Stimulated activated naive CD8-positive, alpha-beta T cell treated with anti-CD3 and anti-CD28 coated beads, Interleukin-15, amount 100 ng/mL, for 72 hours (primary cell): ENCODE results near the gene CD180.

Experiments used
- ATAC-seq: fragments of 150-1000 bp; cut with Tn5 transposase; 2 replicates; pipeline ENCODE4 v1.10.0; 2021; ENCODE audit warnings: mild to moderate bottlenecking, moderate library complexity
- DNase-seq, 2 donors: peaks; one replicate each; pipeline ENCODE4 v3.0.0; 2021 to 2022
- H3K27ac Mint-ChIP-seq, 2 donors: one replicate each; pipeline ENCODE4 v1.8.0; 2022; ENCODE audit warnings: mild to moderate bottlenecking in 2 of 2, mixed read lengths in 2 of 2, moderate library complexity in 2 of 2
- H3K27me3 Mint-ChIP-seq: one replicate; pipeline ENCODE4 v1.8.0; 2022; ENCODE audit warnings: mixed read lengths
- H3K4me1 Mint-ChIP-seq: one replicate; pipeline ENCODE4 v1.8.0; 2022; ENCODE audit warnings: mild to moderate bottlenecking, mixed read lengths
- H3K4me3 Mint-ChIP-seq, 2 donors: one replicate each; pipeline ENCODE4 v1.8.0; 2022; ENCODE audit warnings: mild to moderate bottlenecking in 2 of 2, mixed read lengths in 2 of 2, moderate library complexity in 1 of 2
- H3K9me3 Mint-ChIP-seq, 2 donors: one replicate each; pipeline ENCODE4 v1.8.0; 2022; ENCODE audit warnings: mixed read lengths in 2 of 2

CD180 gene

DNA sequence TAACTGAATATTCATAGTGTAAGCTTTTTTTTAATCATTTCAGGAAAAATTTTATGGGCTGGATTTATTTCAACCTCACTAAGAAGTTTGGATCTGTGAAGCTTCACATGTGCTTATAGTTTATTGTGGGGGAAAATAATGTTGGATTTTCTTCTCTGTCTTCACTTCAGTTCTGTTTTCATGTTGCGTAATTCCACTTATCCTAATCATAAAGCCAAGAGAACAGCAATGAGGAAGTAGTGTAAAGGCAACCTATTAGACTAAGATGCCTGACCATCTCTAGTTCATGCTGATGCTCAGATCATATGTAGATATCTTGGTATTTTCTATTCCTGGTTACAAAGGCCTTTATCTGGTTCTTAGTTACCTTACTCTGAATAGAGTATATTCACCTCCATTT lies 50.0 kb downstream of the CD180 start:
- no peaks in the 10 kb centered on the region for H3K9me3 Mint-ChIP-seq
- H3K27ac Mint-ChIP-seq, result no peak overlapping the region
- H3K4me3 Mint-ChIP-seq, result no peak overlapping the region
- ATAC-seq (no peak), DNase-seq (no peak)
- no peaks in the 10 kb centered on the region for H3K4me1 Mint-ChIP-seq
- no peaks in the 10 kb centered on the region for H3K27me3 Mint-ChIP-seq

DNA sequence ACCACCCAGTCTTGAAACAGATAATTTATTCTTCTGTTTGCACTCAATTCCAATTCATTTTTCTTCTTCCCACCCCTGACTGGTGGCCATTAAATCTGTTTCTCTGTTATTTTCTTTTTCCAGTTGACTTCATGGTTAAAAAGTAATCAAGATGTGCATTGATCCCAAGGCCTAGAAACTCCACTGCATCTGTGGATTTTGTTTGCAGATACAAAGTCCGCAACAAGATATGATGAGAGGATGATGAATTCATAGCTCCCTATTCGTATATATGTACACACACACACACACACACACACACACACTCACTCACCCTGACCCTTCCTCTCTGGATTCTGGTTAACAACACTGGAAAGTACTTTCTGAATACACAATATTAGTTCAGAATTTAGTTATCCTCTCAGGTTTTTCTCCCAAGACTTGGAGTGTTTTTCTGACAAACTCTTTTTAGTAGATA lies 52.4 kb downstream of the CD180 start:
- DNase-seq (no peak), ATAC-seq (no peak)
- H3K27me3 Mint-ChIP-seq, result no peaks in the 10 kb centered on the region
- H3K27ac Mint-ChIP-seq, result no peak overlapping the region
- no peak overlapping the region for H3K4me3 Mint-ChIP-seq
- H3K4me1 Mint-ChIP-seq, result no peaks in the 10 kb centered on the region
- no peaks in the 10 kb centered on the region for H3K9me3 Mint-ChIP-seq

DNA sequence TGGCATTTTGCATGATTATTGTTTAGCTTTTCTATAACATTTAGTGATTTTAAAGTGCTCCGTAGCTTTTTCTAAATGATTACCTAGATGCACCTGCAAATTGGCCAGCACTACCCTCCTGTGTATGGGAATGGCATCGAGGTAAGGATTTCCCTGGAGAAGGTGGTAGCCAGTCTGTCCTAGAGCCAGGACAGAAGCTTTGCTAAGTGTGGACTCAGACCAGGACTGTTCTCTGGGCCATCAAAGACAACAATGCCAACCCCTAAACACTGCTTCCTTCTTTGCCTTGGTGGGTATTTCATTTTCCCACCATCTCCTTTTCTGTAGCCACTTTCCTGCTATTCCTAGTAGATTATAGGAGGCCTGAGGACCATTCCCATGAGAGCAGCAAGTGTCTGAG lies 53.0 kb downstream of the CD180 start:
- Mint-ChIP-seq H3K27ac (no peak overlapping the region), H3K27me3 (no peaks in the 10 kb centered on the region), H3K4me3 (no peak overlapping the region), H3K9me3 (no peaks in the 10 kb centered on the region), H3K4me1 (no peaks in the 10 kb centered on the region)
- ATAC-seq (no peak), DNase-seq (no peak)

DNA sequence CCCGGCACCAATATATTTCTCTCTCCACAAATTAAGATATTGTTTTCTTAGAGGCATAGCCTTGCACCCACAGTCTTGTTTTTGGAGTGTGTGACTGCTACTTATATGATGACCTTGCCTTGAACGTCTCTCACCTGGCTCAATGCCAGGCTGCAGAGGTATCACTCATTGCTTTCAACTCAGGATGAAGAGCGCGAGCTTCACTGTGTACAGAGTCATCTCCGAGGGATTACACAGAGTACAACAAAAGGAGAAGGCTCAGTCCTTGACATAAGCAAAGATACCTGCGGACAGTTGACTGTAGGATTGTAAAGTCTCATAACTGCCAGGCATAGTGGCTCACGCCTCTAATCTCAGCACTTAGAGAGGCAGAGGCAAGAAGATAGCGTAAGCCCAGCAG lies 53.8 kb downstream of the CD180 start:
- ATAC-seq, result no peak
- Mint-ChIP-seq H3K27ac (peak overlapping the region in 1 of 2 donors; percentile 44), H3K4me1 (no peaks in the 10 kb centered on the region), H3K27me3 (no peaks in the 10 kb centered on the region), H3K4me3 (no peak overlapping the region), H3K9me3 (no peaks in the 10 kb centered on the region)
- DNase-seq, result no peak

DNA sequence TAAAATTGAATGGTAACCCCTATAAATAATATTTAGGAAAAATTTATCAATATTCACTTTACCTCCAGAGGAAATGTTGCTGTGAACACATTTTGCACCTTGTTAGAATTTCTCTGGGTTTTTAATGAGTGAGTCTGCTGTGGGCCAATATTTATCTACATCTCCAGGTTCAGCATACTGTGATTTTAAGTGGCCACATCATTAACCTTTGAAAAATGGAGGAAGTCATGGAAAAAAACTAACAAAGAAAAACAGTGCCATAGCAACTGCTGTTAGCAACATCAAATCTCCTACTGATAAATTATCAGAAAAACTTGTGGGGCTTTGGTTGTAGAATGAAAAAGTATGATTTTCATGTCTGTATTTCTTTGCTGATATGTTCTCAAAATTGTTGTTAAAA lies 55.0 kb downstream of the CD180 start:
- Mint-ChIP-seq H3K27me3 (no peaks in the 10 kb centered on the region), H3K4me3 (no peak overlapping the region), H3K4me1 (no peaks in the 10 kb centered on the region), H3K9me3 (no peaks in the 10 kb centered on the region), H3K27ac (no peak overlapping the region)
- no peak for DNase-seq
- no peak for ATAC-seq

DNA sequence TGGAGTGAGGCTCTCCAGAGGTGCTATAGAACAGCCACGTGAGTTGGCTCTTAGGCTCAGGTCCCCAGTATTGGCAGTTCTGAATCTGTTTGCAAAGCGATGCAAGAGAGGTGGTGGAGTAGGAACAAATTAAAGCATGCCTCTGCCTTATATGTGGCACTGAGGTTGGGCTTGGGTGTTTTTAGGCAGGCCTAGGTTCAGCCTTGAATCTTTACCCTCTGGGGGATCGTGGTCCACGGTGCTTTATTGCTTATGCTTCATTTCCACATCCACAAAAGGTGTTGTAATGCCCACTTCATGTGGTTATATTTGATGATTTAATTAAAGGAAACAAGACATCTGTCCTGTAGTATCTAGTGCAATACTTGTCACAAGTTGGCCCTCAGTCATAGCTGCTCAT lies 56.2 kb downstream of the CD180 start:
- DNase-seq, result no peak
- Mint-ChIP-seq H3K4me3 (no peak overlapping the region), H3K27me3 (no peaks in the 10 kb centered on the region), H3K9me3 (no peaks in the 10 kb centered on the region), H3K27ac (no peak overlapping the region), H3K4me1 (no peaks in the 10 kb centered on the region)
- peak; percentile 39 for ATAC-seq

DNA sequence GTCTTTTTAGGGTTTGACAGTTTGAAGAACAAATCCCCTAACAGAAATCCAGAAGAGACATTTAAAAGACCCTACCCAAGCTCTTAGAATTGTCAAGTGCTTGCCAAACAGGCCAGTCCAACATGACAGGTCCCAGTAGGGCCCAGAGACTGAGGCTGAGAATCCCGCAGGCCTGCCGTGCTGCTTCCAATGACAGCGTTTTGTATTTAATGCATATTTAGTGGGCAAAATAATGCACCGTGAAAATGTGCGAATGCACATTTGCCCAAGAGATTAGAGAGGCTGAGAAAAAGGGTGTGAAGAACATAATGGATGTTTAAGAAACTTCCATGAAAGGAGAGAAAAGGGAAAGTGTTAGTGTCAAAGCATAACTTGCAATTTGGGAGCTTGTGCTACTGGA lies 57.6 kb downstream of the CD180 start:
- ATAC-seq, result no peak
- Mint-ChIP-seq H3K4me1 (no peaks in the 10 kb centered on the region), H3K27me3 (no peaks in the 10 kb centered on the region), H3K9me3 (no peaks in the 10 kb centered on the region), H3K27ac (no peak overlapping the region), H3K4me3 (no peak overlapping the region)
- no peak for DNase-seq

DNA sequence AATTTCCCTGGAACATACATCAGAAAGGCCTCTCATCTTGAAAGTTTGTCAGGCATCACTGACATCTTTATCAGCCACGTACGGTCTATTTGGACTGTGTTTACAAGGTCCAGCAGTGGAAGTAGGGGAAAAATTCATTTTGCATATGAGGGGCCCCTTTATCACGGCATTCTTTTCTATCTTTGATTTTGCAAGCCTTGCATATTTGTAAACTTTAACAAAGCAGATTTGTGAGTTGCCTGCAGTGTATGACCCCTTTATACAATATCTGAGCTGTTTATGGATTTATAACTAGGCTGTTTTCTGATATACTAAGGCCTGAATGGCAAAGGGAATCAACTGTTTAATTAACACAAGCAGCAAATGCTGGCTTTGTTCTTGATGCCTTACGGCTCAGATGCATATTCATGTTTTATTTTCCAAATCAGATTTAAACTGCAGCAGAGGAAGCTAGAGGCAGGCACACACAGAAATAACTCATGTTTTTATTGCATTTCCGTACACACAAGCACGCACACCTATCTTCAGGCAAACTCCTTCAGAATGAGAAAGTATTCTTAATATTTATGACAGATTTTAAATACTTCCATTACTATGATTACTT lies 61.1 kb downstream of the CD180 start:
- no peak overlapping the region for H3K4me3 Mint-ChIP-seq
- no peaks in the 10 kb centered on the region for H3K27me3 Mint-ChIP-seq
- H3K9me3 Mint-ChIP-seq, result no peaks in the 10 kb centered on the region
- DNase-seq (no peak), ATAC-seq (no peak)
- no peaks in the 10 kb centered on the region for H3K4me1 Mint-ChIP-seq
- no peak overlapping the region for H3K27ac Mint-ChIP-seq

DNA sequence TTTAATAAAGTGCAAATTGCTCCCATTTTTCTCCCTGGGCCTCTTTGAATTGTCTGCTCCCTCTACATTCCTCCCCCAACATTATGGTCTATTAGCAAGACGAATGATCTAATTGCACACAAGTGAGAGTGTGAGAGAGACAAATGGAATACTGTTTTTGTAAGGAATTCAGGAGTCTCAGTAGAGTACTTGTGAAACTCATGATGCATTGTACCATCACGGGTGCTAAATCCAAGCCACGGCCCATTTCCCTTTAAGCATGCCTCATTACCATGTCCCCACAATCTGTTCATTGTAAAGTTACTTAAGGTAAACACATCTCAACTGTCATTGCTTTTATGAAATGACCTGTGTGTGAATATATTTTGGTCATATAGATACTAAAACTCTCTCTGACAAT lies 62.8 kb downstream of the CD180 start:
- Mint-ChIP-seq H3K27me3 (no peaks in the 10 kb centered on the region), H3K27ac (no peak overlapping the region), H3K4me1 (no peaks in the 10 kb centered on the region), H3K9me3 (no peaks in the 10 kb centered on the region), H3K4me3 (no peak overlapping the region)
- ATAC-seq (no peak), DNase-seq (no peak)

DNA sequence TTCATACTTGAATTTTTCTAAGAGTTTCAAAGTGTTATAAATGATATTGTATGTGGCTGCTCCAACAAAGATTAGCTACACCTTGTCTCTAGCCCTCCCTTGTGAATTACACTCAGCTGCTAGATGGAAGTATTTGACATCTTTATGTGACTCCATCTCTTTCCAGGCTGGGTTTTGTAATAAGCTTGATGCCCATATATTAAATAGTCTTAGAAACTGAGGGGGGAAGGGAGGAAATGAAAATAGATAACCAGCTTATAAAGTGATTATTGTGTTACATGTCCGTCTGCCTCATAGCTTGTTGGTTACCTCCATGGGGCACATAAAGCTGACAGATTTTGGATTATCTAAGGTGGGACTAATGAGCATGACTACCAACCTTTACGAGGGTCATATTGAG lies 63.4 kb downstream of the CD180 start:
- H3K4me1 Mint-ChIP-seq, result no peaks in the 10 kb centered on the region
- ATAC-seq (no peak), DNase-seq (no peak)
- no peaks in the 10 kb centered on the region for H3K27me3 Mint-ChIP-seq
- no peaks in the 10 kb centered on the region for H3K9me3 Mint-ChIP-seq
- H3K4me3 Mint-ChIP-seq, result no peak overlapping the region
- no peak overlapping the region for H3K27ac Mint-ChIP-seq

DNA sequence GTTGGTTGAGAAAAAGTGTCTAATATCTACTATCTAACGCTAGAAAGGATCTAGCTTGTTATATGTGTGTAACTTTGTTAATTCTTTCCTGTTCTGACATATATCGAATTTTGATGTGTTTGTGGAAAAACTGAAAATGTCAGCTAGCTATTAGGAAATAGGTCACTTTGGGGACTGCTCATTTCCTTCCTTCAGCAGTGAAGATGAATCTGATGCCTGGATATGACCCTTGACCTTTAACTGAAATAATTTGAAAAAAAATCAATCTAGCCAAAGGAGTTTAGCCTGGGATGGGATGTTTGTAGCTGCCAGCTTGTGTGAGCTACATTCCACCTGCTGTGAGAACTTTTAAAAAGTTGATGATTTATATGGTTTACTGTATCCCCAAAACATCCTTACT lies 66.8 kb downstream of the CD180 start:
- Mint-ChIP-seq H3K9me3 (no peaks in the 10 kb centered on the region), H3K4me1 (peaks cover 6% of the 10 kb centered on the region), H3K4me3 (no peak overlapping the region), H3K27ac (no peak overlapping the region), H3K27me3 (no peaks in the 10 kb centered on the region)
- no peak for DNase-seq
- ATAC-seq, result no peak
